Transverse colon (tissue), 4 donors: Measurements from ENCODE around the gene SLFN5. TPM values are rescaled to one million over a fixed set of nuclear protein-coding genes. Genes with fewer than 3 reads are reported as not detected.
A peak's percentile ranks its signal among the peaks of the same experiment; 100 is the strongest.

Experiments
- DNase-seq: peaks from one replicate; pipeline ENCODE4 v3.0.0-alpha.2; 2019
- H3K27ac ChIP-seq, 4 donors: fragments of 200-600 bp; sonication (generic); 2 replicates each; pipeline ENCODE4 v1.5.1; 2016 to 2018; ENCODE audit warnings: inconsistent platforms in 4 of 4
- H3K27me3 ChIP-seq: fragments of 200-600 bp; sonication (generic); 2 replicates; pipeline ENCODE4 v1.5.1; 2017; ENCODE audit warnings: inconsistent platforms
- H3K36me3 ChIP-seq, 4 donors: fragments of 200-600 bp; sonication (generic); 2 replicates each; pipeline ENCODE4 v1.5.1; 2017 to 2019; ENCODE audit warnings: inconsistent platforms in 4 of 4
- H3K4me1 ChIP-seq, 4 donors: fragments of 200-600 bp; sonication (generic); 2 replicates each; pipeline ENCODE4 v1.5.1; 2017 to 2020; ENCODE audit warnings: inconsistent platforms in 4 of 4
- H3K4me3 ChIP-seq, 4 donors: fragments of 200-600 bp; sonication (generic); 1 replicate in 1 of 4; 2 replicates in 3 of 4; pipeline versions ENCODE4 v1.5.1 to v1.6.1; 2017 to 2019; ENCODE audit warnings: inconsistent platforms in 4 of 4
- H3K9me3 ChIP-seq, 2 donors: fragments of 200-600 bp; sonication (generic); 2 replicates each; pipeline ENCODE4 v1.5.1; 2017 to 2019; ENCODE audit warnings: inconsistent platforms in 2 of 2
- EP300 ChIP-seq: sonication (generic); formaldehyde crosslinking; IDR thresholded peaks from one replicate; pipeline ENCODE4 v1.6.1; 2017; ENCODE audit warnings: antibody characterized with exemption, low read depth
- POLR2A ChIP-seq: fragments of 450-650 bp; IDR thresholded peaks from one replicate; pipeline ENCODE4 v1.6.1; 2016; ENCODE audit warnings: antibody characterized with exemption, mild to moderate bottlenecking, moderate library complexity
- POLR2AphosphoS5 ChIP-seq, 3 donors: sonication (generic); formaldehyde crosslinking; IDR thresholded peaks; one replicate each; pipeline ENCODE4 v1.6.1; 2016; ENCODE audit warnings: antibody characterized with exemption in 3 of 3
- WGBS, 2 donors: methylation state at CpG; one replicate each; pipeline ENCODE4 v1.1.5; 2018; ENCODE audit warnings: low coverage in 1 of 2; 5-methylcytosine and 5-hydroxymethylcytosine counted together
- in situ Hi-C, 4 donors: fragments of 200-750 bp; cut with MboI; loops; one replicate each; pipeline versions ENCODE4 v1.15.0 to v1.15.1; 2017; ENCODE audit warnings: low sequenced_read_pairs in 3 of 4, low pct_ligation_motif_present in 1 of 4, low pct_unique_long_range_greater_than_20kb in 1 of 4
- intact Hi-C: fragments of 100-400 bp; cut with DNase I; formaldehyde crosslinking; loops from one replicate; pipeline ENCODE4 v1.15.1; 2023; ENCODE audit warnings: low total_unique reads
- total RNA-seq, 4 donors: library from RNA; depleted of rRNA; stranded (reverse); fragments of >200 nt; gene quantifications; one replicate each; pipeline ENCODE4 v1.1.0, GENCODE V29; 2016
- TF ChIP-seq, protein P1 (sequence below), 5 experiments: fragments of 200-600 bp in 3 of 5; fragments of 450-650 bp in 2 of 5; sonication (generic) in 3 of 5; IDR thresholded peaks; 1 replicate in 2 of 5; 2 replicates in 3 of 5; pipeline ENCODE4 v1.5.1; 2016 to 2017; ENCODE audit warnings: antibody characterized with exemption in 5 of 5, inconsistent platforms in 3 of 5, mild to moderate bottlenecking in 2 of 5, moderate library complexity in 1 of 5

The SLFN5 gene
- total RNA-seq, 4 donors from 2014 or later, result 2.8 to 14.0 (median 5.7) TPM

DNA sequence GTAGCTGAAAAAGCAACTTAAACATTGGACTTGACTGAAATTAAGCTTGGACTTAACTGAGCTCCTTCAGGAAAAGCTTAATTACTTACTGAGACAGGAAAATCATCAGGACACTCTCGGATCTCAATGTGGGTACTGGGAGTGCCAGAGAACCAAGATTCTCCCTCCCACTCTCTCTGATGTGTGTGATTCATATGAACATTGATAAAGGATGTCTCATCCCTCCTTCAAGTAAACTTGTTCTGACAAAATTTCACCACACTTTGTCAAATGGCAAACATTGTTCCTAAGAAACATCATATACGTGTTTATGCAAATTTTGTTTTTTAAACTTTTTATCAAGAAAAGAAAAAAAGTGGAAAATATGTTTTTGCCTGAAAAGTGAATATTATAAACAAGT, 4.1 kb upstream of the SLFN5 start:
- H3K4me3 ChIP-seq, result no peak overlapping the region
- H3K36me3 ChIP-seq, result no peaks in the 10 kb centered on the region
- peaks cover 7% of the 10 kb centered on the region for H3K27me3 ChIP-seq
- 43 to 74% methylated on average over 2 of the region's 2 CpGs for WGBS, 2 donors
- intact Hi-C loops, result no loop called here
- no peak overlapping the region for H3K27ac ChIP-seq
- H3K9me3 ChIP-seq, result no peaks in the 10 kb centered on the region
- DNase-seq, result no peak
- H3K4me1 ChIP-seq, result peaks cover 0 to 16% (median 6%) of the 10 kb centered on the region in 4 donors
- TF ChIP-seq EP300, result no peak
- TF ChIP-seq POLR2AphosphoS5 (IDR thresholded peaks at IDR 0.05), result no peak
- TF ChIP-seq, protein P1, sequence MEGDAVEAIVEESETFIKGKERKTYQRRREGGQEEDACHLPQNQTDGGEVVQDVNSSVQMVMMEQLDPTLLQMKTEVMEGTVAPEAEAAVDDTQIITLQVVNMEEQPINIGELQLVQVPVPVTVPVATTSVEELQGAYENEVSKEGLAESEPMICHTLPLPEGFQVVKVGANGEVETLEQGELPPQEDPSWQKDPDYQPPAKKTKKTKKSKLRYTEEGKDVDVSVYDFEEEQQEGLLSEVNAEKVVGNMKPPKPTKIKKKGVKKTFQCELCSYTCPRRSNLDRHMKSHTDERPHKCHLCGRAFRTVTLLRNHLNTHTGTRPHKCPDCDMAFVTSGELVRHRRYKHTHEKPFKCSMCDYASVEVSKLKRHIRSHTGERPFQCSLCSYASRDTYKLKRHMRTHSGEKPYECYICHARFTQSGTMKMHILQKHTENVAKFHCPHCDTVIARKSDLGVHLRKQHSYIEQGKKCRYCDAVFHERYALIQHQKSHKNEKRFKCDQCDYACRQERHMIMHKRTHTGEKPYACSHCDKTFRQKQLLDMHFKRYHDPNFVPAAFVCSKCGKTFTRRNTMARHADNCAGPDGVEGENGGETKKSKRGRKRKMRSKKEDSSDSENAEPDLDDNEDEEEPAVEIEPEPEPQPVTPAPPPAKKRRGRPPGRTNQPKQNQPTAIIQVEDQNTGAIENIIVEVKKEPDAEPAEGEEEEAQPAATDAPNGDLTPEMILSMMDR (IDR thresholded peaks at IDR 0.05), result no peak
- TF ChIP-seq POLR2A, result no peak
- in situ Hi-C loops, result no loop called here

DNA sequence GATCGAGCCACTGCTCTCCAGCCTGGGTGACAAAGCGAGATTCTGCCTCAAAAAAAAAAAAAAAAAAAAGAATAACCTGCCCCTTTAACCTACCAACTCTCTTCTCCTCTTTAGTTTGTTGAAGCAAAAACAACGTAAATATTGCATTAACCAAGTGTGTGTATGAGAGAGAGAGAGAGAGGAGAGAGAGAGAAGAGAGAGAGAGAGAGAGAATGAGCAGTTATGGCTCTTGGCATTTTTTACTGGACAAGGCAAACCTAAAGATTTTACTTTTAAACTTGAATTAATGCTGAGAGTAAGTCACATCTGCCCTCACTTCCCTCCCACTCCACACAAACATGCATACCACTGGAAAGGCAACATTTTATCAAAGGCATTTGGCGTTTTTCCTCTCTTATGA, 3.0 kb upstream of the SLFN5 start:
- Histone ChIP-seq H3K4me3 (no peak overlapping the region), H3K27ac (no peak overlapping the region), H3K36me3 (no peaks in the 10 kb centered on the region), H3K4me1 (peaks cover 0 to 26% (median 10%) of the 10 kb centered on the region in 4 donors), H3K9me3 (no peaks in the 10 kb centered on the region), H3K27me3 (peaks cover 15% of the 10 kb centered on the region)
- TF ChIP-seq EP300 (no peak), POLR2A (no peak), POLR2AphosphoS5 (IDR thresholded peaks at IDR 0.05) (no peak)
- TF ChIP-seq, protein P1 (IDR thresholded peaks at IDR 0.05), result no peak
- 64 to 75% methylated on average over 4 of the region's 4 CpGs for WGBS, 2 donors
- in situ Hi-C loops, result no loop called here
- no peak for DNase-seq
- intact Hi-C loops, result no loop called here

DNA sequence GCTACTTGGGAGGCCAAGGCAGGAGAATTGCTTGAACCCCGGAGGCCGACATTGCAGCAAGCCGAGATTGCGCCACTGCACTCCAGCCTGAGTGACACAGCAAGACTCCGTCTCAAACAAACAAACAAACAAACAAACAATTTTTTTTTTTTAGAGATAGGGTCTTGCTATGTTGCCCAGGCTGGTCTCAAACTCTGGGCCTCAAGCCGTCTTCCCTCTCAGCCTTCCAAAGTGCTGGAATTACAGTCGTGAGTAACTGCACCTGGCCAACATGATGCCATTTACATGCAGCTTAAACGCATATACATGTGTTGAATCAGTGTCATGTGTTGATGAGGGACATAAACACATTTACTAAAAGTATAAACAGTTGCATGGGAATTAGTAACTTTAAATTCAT, 2.0 kb upstream of the SLFN5 start:
- H3K27me3 ChIP-seq, result peaks cover 15% of the 10 kb centered on the region
- H3K4me1 ChIP-seq, result peaks cover 5 to 35% (median 12%) of the 10 kb centered on the region in 4 donors
- in situ Hi-C loops (no loop called here), intact Hi-C loops (no loop called here)
- H3K27ac ChIP-seq, result peak overlapping the region in 2 of 4 donors; percentile 95 to 96
- H3K9me3 ChIP-seq, result no peaks in the 10 kb centered on the region
- 80 to 91% methylated on average over 1 to 8 of the region's 8 CpGs for WGBS, 2 donors
- peak overlapping the region in 1 of 4 donors; percentile 73 for H3K4me3 ChIP-seq
- H3K36me3 ChIP-seq, result no peaks in the 10 kb centered on the region
- TF ChIP-seq EP300 (no peak), POLR2A (no peak), POLR2AphosphoS5 (IDR thresholded peaks at IDR 0.05) (no peak)
- TF ChIP-seq, protein P1 (IDR thresholded peaks at IDR 0.05), result no peak
- no peak for DNase-seq

DNA sequence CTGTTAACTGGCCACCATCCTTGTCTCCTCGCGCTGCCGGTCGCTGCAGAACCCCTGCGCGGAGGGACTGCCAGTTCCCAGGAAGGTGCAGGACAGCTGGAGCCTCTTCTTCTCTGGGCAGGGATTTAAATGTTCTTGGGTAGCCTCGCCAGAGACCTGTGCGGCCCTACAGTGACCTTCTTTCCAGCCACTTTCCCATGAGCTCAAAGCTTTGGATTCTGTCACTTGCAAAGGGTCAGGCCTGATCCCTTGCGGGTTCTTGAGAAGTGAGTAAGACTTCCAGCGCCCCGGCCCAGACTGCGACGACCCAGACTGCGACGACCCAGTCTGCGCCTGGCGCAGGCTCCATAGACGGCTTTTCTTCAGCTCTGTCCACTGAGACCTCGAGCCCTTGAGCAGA, 1.4 kb upstream of the SLFN5 start:
- H3K4me1 ChIP-seq, result peaks cover 5 to 35% (median 12%) of the 10 kb centered on the region in 4 donors
- no peak for DNase-seq
- no peaks in the 10 kb centered on the region for H3K9me3 ChIP-seq
- no peaks in the 10 kb centered on the region for H3K36me3 ChIP-seq
- in situ Hi-C loops, result no loop called here
- no peak for TF ChIP-seq POLR2A
- no peak for TF ChIP-seq POLR2AphosphoS5 (IDR thresholded peaks at IDR 0.05)
- H3K27me3 ChIP-seq, result peaks cover 15% of the 10 kb centered on the region
- intact Hi-C loops, result no loop called here
- 89 to 96% methylated on average over 12 to 19 of the region's 19 CpGs for WGBS, 2 donors
- H3K4me3 ChIP-seq, result peak overlapping the region in 3 of 4 donors; percentile 46 to 73 (median 53)
- peak overlapping the region; percentile 92 to 96 (median 94) for H3K27ac ChIP-seq
